Astrocyte of the hippocampus (primary cell): ENCODE data around the gene CCDC188.

Experiments used
- DNase-seq: peaks from one replicate; pipeline ENCODE4 v3.0.0; 2011; ENCODE audit warnings: low read depth, low spot score

Gene CCDC188

DNA sequence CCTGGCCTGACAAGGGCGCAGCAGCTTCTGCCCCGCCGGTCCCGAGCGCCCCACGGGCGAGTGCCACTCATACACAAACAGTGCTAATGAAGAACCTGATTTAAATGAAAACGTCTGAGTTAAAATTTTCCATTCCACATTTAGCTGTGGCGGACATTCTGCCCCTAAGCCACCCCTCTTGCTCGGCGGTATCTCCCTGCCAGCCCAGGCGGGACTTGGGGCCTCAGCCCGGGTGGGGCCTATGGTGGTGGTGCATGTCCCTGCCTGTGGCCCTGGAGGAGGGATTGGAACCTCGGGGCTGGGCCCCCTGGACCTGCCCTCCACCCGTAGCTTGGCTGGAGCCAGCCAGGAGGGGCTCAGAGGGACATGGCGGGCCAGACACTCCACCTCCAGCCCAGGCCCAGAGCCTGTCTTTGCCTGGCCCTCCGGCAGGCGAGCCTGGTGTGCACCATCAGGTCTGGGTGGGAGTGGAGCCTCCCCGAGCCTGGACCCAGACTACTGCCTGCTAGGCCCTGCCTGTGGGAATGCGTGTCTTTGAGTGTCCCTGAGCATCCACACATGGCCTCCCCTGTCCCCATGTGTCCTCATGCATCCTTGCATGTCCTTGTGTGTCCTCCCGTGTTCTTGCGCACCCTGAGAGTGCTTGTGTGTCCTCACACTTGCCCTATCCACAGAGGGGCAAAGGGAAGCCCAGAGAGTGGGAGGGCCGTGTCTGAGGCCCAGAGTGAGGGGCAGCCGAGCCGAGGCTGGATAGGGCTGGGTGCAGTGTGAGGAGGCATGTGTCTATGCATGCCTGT lies 14.9 kb downstream of the CCDC188 start:
- no peak for DNase-seq

DNA sequence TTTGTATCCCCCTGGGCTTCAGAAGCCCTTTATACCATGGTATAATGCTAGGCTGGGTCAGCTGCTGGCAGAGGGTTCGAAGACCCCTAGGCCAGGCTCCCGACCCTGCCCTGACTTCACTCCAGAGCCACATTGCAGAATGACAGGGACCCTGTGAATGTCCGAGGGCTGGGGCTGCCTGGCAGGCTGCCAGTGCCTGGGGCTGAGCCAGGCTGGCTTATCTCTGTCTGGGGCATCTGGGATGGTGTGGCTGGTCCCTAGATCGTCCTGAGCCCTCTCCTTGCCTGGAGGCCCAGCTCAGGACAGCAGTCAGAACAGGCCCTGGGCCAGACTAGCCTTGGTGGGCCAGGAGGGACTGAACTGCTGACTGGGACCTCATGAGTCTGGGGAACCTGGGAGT lies 15.6 kb downstream of the CCDC188 start:
- DNase-seq, result no peak

DNA sequence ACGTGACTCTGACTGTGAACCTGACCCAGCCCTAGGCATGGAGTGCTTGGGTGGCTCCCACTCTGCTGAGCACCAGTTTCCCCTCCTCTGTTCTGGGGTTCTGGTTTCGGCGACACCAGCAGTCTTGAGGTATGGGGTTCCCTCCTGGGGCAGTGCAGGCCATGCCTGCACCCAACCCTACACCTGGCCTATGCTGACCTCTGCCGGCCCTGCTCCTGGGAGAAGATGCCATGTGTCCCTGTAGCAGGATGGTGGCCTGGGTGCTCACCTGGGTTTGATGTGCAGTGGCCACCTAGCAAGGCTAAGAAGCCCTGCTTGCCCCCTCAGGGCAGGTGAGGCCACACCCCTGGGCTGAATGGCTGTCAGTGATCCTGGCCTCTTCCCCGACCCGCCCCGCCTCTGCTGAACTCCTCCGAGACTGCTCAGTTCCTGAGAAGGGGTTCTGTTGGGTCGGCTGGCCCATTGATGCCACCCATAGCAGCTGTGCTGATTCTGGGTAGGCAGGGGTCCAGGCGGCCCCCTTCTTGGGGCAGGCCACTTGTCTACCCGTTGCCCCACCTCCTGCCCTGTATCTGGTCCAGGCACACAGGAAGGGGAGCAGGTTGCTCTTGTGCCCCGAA lies 16.8 kb downstream of the CCDC188 start:
- DNase-seq, result no peak

DNA sequence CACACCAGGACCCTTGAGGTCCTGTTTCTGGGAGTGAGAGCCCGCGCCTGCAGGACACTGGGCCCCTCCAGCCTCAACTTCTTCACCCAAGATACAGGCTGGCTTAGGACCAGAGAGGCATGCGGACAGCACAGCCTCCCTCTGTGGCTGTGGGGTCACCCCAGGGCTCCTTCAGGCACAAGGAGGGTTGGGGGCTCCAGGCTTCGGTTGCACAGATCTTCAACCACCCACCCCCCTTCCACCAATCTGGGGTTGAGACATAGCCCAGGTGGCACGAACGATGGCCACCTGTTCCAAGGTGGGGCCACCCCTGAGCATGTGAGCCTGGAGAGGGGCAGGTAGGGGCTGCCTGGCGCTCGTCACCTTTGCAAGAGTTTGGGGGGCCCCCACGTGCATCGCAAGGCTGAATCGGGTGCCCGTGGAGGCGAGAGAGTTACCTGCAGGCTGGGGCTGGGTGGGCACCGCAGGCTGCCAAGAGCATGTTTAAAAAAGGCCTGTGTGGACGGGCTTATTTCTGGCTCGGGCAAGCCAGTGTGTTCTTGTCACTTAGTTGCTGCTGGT lies 18.1 kb downstream of the CCDC188 start:
- no peak for DNase-seq

DNA sequence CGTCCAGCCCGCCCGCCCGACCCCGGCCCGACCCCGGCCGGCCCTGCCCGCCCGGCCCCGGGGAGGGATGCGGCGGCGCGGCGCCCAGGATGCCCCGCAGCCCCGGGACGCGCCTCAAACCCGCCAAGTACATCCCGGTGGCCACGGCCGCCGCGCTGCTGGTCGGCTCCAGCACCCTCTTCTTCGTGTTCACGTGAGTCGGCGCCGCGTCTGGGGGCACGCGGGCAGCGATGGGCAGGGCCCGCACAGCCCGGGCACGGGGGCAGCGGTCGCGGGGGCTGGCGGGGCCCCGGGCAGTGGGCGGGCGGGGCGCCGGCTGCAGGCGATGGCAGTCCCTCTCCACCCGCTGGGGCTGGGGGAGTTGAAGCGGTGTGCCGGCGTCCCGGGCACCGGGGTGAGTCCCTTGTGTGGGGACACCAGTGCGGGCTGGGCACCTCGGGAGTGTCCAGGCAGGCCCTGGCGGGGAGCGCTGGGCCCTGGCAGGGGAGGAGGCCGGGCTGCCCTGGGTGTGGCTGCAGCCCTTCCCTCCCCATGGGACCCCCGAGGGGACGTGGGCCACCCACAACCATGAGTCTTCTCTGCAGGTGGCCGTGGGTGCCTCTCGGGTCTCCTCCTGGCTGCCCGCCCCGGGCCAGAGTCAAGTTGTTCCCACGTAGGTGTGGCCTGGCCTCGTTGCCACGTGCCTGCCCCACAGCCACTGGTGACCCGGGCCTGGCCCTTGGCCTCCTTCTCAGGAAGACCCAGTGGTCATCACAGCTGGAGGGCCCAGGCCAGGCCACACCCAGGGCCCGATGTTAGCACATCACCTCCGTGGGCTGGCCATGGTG lies 18.8 kb downstream of the CCDC188 start:
- peak; percentile 66 for DNase-seq

DNA sequence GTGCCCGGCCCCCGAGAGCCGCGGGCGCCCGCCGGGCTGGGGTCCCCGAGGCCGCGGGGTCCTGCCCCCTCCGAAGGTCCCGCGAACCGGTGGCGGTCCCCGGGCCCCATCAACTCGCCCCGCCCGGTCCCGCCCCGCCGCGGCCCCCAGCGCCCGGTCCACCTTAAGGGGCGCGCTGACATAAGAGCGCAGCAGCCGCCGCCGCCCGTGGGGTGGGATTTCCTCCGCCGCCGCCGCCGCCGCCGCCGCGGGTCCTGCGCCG lies 19.3 kb downstream of the CCDC188 start, which contains the start of gene ZDHHC8:
ZDHHC8 (plus strand) TSS at position 208 of the 262 bp plus-strand sequence. CDS start 144 bp downstream, outside the sequence.
- DNase-seq, result no peak

DNA sequence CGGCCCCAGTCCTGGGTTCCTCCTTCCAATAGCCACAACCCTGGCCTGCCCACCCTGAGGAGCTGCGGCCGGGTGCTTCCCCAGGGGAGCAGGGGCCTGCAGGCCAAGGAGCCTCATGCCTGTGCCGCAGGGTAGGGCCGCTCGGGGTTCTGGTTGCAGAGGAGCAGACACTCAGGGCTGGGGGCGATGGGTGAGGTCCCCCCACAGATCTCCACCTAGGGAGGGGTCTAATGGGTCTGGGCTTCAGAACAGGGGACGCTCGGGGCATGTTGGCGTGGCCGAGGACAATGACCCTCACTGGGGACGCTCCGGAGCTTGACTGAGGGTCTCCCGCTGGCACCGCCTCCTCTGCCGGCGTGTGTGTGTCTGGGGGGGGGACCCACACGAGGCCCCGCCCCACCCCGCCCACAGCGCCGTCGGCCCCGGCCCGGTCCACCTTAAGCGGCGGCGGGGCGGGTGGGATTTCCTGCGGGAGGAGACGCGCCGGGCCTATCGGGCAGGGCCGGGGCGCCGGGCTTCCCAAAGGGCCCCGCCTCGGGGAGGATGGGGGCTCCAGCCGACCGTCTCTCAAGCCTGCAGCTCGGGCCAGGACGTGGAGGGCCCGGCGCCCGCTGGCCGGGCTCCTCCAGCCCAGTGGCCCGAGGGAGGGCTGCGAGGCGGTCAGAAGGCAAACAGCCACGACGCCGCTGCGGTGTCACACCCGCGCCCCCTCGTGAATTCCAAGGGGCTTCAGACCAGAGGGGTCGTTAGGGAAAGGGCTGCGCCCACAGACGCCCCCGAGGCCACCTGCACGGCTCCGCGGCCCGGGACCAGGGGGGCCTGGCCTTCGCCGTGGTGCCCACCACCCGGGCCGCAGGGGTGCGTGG lies 19.9 kb downstream of the CCDC188 start:
- peak; percentile 91 for DNase-seq

DNA sequence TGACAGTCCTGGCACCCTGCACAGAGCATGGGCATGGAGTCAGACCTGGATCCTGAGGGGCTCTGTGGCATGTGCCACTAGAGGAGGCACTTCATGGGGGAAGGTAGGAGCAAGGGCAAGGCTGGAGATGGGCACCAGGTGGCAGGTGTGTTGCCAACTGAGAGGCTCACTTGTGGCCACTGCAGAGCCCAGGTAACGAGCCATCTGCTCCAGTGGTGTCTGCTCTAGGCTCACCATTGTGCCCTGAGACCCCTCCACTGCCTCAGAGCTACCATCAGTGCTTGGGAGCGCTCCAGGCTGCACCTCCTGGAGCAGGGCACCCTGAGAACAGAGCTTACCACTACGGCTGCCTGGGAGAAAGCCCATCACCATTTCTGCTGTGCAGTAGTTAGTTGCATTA lies 20.5 kb downstream of the CCDC188 start:
- DNase-seq, result no peak

DNA sequence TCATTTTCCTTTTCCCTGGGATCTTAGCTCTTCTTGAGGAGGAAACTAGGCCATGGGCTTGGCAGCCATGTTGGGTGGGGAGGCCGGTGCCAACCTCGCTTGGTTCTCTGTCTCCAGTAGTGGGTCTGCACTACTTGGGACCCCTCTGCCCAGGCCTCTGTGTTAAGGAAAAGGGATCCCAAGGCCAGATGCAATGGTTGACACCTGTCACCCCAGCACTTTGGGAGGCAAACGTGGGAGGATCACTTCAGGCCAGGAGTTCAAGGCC lies 21.2 kb downstream of the CCDC188 start:
- no peak for DNase-seq

DNA sequence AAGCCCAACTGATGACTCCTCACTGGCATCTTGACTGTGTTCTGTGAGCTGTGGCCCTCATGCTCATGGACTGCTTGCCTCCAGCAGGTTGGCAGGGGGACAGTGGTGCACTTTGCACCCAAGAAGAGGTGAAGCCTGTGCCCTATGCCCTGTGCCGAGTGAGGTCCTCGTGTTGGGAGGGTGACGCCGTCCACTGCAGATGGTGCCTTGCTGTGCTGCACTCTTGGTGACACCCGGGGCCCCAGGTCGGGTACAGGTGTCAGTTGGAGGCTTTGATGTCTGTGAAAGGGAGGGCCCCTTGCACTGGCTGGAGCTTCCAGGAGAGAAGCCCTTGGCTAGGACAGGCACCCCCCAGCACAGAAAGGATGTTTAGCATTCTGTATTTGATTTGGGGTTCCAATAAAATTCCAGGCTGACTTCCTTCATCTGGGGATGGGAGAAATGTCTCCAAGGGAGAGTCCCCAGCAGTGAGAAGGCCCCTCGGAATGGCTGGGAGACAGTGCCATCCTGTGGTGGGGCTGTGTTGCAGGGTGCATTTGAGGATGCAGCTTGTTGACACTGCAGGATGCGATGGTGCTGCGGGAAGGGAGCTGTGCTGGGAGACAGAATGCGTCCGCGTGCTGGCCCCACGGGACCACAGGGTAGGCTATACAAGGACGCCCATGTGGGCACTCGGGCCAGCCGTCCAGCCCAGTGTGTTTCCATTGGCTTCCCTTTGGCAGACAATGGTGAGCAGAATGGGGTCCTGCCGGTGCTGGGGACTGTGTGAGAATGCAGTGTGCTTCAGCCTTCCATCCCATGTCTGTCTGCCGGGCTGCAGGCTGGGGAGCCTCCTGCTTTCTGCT lies 21.7 kb downstream of the CCDC188 start:
- DNase-seq, result peak; percentile 26

DNA sequence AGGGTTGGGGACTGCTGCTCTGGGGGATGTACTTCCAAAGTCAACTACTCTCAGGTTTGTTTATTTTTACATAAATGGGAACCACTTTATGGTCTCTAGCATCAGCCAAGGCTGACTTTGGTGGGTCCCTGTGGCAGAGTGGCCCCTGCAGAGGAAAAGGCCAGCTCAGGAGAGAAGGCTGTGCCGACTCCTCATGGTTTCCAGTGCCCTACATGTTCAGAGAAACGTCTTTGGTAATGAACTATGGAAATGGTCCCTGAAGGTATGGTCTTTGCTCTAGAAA lies 22.3 kb downstream of the CCDC188 start:
- no peak for DNase-seq

DNA sequence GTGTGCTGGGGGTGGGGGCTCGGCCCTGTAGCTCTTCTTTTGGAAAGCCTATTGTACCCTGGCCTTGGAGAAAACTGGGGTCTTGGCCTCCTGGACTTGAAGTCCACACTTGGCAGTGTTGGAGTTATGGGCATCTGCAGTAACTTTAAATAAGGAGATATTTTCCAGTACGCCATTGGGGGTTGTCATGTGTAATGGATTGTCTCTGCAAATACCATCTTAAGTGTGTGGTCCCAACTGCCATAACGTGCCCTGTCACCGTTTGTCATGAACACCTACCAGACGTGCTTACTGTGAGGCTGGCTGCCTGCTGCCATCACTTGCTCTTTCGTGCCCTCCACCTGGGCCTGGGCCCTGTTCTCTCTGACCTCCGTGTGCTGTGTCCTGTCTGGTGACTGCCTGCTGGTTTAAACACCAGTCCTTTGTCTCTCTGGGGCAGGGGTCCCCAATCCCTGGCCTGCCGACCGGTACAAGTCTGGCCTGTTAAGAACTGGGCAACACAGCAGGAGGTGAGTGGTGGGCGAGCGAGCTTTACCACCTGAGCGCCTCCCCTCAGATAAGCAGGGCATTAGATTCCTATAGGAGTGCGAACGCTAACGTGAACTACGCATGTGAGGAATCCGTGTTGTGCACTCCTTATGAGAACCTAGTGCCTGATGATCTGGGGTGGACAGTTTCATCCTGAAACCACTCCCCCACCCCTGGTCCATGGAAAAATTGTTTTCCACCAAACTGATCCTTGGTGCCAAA lies 22.8 kb downstream of the CCDC188 start:
- DNase-seq, result no peak

DNA sequence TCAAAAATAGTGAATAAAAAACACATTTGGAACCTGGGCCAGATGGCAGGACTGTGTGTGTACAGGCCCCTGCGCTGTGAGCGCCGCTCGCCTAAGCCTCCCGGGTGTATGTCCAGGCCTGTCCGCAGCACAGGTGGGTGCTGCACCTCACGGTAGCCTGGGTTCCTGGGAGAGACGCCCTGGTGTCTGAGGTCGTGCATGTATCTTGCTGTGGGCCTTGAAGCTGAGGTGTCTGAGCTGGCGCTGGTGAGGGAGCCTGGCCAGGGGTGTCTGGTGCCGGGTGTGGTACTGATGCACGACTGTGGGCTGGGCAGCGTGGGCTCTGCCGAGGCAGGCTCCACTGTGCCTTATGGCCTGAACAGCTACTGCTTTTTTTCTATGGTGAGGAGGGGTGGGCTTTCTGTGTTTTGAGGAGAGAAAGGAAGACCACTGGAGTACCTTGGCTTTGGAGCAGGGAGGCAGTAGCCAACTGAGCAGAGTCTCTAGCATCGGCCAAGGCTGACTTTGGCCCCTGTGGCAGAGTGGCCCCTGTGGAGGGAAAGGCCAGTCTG lies 23.5 kb downstream of the CCDC188 start:
- no peak for DNase-seq

DNA sequence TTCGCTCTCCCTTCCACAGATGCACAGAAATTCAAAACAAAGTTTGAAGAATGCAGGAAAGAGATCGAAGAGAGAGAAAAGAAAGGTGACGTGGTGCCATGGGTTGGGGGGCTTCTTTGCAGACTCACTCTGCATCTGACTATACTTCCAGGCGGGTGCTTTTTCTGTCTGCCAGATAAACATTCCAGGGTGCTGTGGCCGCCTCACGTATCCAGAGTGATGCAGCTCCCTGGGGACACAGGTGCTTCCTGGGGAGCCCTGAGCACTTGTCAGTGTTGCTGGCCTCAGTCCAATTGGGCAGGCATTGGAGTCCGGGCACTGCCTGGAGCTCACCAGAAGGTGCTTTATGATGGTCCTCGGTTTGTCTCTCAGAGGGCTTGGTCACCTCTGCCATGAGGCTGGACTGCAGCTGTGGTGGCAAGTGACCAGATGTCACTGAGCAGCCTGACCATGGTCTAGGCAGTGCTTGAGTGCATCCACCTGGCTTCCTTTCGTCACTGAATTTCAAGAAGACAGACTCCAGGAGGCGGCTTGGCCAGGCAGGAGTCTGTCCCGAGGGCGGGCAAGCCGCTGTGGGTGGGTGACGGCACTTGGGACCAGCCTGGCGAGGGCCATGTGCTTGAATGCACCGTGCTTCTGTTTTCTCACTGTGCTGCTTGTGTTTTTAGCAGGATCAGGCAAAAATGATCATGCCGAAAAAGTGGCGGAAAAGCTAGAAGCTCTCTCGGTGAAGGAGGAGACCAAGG lies 24.4 kb downstream of the CCDC188 start:
- DNase-seq, result no peak

DNA sequence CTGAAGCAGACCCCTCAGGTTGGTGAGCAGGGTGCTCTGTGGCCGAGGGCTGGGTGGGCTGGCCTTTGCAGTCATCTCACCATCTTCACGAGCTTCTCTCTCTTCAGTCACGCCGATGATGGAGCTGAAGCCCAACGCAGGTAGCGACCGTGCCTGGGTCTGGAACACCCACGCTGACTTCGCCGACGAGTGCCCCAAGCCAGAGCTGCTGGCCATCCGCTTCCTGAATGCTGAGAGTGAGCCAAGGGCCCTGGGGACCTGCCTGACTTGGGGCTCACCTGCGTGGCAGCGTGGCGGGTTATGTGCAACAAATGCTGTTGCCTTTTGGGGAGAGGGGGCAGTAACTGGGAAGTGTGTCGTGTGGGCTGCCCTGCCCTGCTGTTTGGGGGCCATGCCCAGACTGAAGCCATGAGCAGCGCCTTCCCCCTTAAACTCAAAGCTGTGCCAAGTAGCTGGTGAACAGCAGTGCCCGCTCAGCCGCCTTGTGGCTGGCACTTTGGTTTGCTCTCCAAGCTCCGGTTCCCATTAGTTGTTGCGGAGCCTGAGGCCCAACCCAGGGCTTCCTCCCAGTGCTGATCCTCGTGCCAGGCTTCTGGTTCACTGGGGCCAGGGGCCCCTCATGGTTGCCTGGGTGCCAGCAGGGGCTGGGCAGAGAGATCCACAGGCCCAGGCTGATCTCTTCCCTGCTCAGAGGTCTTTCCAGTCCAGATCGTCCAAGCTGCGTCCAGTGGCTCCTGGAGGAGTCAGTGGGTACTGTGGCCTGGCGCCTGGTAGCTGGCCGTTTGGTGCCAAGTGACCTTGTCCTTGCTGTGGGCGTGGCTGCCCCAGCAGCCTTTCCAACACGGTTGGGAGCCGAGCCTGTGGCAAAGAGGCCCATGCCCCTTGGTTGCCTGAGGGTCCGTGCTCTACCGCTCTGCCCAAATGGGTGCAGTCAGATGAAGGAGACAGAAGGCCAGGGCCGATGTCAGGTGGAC lies 25.4 kb downstream of the CCDC188 start:
- no peak for DNase-seq

DNA sequence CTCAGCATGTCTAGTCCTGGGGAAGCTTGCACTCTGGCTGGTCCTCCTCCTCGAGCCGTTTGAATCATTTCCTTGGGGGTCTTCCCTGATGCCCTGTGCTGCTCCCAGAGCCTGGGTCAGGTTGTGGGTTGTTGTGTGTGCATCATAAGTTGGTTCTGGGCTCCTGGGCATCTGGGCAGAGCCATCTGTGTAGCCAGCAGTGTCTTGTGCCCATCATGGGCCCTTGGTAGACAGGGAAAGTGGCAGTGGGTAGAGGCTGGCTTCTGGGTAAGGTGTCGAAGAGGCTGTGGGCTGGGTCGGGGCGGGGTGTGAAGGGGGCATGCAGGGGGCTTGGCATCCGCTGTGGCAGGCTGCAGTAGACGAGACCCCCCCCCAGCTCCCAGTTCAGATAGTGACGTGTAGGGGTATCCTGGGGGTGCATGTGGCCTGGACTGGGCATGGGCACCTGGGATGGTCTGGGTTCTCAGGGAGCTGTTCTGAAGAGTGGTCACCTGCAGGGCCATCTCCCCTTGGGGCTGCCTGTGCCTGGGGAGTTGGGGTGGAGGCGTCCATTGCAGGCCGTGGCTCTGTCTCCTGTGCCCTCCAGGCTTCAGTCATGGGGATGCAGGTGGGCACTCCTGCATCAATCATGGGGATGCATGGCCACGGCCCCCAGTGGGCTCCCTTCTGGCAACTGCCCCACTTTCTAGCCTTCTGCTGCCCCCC lies 26.6 kb downstream of the CCDC188 start:
- DNase-seq, result no peak

DNA sequence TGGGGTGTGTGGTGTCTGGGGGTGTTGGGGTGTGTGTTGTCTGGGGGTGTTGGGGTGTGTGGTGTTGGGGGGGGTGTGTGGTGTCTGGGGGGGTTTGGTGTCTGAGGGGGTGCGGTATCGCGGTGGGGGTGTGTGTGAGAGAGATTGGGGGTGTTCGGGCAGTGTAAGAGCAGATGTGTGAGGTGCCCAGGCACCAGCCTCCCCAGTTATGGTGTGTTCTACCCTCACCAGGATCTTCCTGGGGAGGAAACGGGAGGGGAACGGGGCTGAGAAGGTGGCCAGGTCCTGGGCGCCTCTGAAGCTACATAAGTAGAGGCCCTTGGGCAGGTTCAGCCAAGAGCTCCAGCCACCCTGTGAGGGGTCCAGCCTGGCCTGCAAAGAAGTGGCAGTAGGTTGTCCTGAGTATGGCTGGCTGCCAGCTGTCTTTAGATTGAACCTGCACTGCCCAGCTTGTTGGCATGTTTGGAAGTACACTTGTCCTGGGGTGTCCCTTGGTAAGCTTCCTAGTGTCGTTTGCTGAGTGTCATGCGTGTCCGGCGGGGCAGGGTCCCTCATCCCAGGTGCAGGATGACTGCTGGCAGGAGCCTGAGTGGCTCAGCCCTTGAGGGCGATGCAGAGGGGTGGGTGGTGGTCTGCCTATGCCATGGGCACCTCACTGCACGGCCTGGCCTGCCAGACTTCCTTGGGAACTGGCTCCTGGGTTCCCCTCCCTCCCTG lies 27.3 kb downstream of the CCDC188 start:
- DNase-seq, result no peak
